HG03064 (cell line): ENCODE measurements around the gene ARL15.

Source experiments
- ATAC-seq: cut with Tn5 transposase; IDR thresholded peaks from one replicate; pipeline ENCODE4 v1.9.1; 2021; ENCODE audit warnings: low read depth; ENCODE audit not compliant: unreplicated experiment

Gene ARL15

DNA sequence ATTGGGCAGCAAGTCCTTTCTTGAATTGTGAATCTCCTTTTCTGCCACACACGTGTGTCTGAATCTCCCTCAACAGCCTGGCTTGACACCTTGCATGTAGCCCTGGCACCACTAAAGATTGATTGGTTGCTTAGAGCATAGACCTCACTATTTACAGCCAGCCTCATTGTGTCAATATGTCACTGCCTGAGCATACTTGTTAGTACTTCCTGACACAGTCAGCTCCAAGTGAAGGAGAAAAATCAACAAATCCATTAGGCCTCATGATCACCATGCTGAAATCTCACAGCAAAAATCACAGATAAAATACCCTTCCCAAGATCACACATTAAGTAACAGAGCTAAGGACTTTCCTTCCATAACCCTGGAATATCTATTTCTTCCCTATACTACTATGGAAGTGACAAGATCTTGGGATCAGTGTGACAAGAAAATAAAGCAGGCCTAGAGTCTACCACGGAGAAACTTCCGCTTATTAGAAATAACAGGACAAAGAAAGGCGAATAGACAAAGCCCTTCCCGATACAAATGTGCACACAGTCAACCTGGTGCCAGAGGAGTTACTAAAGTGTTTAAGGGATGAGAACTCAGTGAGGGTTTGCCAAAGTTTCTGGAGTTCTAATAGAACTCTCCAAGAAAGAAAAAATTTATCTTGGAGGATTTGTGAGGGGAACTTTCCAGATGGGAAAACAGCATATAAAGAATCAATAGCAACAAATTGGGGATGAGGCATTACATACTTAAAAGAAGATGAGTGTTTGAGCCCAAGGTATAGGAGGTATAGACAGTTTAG lies 5.6 kb upstream of the ARL15 start:
- ATAC-seq, result no peak

- no peak for ATAC-seq
These were observed 3.2 kb upstream of the ARL15 start for GRCh38 chr5:54313311-54314270.

- no peak for ATAC-seq
These were observed 2.1 kb upstream of the ARL15 start for GRCh38 chr5:54312499-54312898.

- no peak for ATAC-seq
These were observed 854 bp upstream of the ARL15 start for GRCh38 chr5:54311176-54311677.

DNA sequence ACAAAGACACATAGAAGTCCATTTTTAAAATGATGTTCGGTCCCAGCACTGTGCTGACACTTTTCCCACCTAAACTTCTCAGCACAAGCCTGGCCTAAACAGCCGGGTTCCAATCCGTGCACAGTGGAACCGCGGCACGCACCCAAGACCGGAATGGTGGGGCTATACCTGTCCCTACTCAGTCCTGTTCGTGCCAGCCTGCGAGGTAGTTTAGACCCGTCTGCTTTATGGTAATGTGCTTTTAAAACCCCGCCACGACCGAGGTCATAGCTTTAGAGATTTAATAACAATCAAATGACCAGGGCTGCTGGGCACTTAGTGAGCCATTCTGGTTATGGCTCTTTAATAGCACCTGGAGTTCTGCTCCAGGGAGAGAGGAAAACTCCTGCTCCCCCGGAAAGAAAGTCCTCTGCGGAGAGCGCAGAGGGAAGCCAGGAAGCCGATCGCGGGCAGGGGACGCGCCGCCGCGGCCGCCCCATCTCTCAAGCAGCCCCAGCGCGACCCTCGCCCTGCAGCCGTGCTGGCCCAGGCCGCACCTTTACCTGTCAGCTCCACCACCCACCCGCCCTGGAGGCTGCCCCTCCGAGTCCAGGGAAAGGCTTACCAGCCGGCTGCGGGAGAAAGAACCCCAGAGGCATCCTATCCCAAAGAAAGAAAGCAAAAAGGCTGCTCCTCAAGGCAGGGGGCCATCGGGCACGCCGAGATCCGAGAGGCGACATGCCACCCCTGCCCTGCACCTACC lies 511 bp downstream of the ARL15 start:
- peak; percentile 22 for ATAC-seq

- no peak for ATAC-seq
These were observed 1.1 kb downstream of the ARL15 start for GRCh38 chr5:54309276-54309675.

DNA sequence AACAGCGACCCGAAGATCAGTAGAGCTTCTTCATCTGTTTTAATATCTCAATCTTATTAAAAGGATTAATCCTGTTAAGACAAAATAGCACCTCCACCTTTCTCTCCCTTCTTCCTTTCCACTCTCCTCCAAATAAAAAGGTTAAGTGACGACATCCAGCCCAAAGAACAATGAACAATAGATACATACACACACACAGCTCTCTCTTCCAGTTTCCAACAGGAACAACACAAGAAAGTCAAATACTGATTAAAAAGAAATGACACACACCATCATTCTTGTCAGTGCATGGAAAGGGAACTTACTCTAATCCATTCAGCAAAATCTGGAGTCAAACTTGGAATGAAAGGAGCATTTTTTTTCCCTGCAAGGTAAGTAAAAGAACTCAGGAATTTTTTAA lies 2.8 kb downstream of the ARL15 start:
- no peak for ATAC-seq

DNA sequence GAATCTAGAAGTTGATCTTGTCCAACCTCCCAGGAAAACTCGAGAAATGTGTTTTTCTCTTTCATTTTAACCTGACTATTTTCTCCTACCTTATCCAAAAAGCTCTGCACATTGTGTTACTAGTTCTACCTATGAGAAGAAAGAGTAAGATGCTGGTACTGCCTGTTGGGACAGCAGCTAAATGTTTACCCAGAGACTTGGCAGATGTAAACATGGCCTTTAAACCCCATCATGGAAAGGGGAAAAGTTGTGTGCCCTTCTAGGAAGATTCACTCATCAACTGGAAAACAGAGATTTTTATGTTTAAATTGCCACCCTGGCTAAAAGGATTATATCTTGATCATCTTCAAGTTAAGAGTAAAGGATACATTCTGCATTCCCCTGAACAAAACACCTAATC lies 3.5 kb downstream of the ARL15 start:
- ATAC-seq, result no peak

DNA sequence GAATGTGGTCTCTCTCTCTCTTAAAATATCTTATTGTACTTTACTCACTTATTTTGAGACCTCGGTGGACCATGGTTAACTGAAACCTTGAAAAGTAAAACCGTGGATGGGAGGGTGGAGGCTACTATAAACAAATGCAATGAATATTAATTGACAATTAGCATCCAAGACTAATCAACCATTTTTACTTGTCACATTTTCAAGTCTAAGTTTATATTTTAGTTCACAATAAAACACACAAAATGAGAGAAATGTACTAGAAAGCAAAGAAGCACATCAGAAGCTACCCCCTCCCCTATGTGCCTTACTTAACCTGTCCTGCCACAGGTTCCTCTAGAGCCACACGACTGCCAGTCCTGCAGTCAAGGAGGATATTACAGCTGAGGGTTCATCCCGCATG lies 4.6 kb downstream of the ARL15 start:
- no peak for ATAC-seq

DNA sequence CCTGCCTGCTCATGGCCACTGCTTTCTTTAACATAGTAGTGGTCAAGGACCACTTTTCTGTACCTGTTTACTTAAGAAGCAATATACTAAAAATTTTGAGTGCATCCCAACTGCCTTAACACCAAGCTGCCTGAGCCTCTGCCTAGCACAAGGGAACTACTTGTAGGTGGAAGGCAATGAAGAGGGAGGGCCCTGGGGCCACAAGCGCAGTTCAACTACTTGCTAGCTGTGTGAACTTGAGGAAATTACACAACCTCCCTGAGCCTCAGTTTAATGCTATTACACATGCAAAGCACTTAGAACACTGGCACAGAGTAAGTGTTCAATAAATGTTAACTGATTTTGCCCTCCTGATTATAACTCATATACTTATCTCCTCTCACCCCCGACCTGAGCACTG lies 6.3 kb downstream of the ARL15 start:
- no peak for ATAC-seq

DNA sequence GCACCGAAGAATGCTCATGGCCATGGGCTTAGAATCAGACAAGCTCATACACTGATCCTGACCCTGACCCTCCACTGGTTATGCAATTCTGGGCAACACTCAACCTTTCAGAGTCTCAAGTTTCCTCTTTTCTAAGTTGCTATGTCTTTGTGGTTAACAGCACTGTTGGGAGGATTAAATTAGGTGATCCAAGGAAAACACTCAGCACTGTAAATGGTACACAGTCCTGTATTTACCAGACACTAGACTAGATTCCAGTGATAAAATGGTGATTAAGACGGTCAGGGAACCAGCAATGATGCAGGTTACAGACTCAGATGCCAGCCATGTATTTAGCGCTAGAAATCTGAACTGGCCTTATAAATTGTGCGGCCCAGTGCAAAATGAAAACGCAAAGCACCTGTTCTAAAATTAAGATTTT lies 8.1 kb downstream of the ARL15 start:
- ATAC-seq, result no peak

DNA sequence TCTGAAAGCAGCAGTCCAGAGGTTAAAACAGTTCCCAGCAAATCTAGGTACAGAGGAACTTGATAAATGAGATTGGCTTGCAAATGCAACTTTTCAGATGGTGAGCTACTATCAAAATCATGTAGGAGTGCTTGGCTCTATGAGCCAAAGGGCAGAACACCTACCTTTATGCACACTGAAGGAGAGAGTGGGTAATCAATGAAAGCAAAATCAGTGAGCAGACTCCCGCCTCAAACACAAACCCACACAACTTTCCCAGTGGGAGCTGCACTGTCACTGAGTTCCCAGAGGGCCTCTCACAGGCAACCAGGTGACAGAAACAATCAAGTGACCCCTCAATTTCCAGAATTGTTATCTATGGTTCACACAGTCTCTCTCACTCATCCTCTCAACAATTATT lies 8.5 kb downstream of the ARL15 start:
- ATAC-seq, result no peak

- no peak for ATAC-seq
These were observed 9.2 kb downstream of the ARL15 start for GRCh38 chr5:54301220-54301619.

DNA sequence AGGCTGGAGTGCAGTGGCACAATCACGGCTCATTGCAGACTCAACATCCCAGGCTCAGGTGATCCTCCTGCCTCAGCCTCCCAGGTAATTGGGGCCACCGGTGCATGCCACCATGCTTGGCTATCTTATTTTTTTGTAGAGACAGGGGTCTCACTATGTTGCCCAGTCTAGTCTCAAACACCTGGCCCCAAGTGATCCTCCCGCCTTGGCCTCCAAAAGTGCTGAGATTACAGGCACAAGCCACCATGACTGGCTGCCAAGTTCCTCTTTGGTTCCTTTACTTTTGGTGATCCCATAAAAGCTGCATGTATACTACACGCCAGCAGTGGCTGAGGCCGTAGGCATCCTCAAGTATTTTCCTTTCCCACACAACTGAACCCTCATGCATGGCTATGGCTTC lies 11.4 kb downstream of the ARL15 start:
- ATAC-seq, result no peak

DNA sequence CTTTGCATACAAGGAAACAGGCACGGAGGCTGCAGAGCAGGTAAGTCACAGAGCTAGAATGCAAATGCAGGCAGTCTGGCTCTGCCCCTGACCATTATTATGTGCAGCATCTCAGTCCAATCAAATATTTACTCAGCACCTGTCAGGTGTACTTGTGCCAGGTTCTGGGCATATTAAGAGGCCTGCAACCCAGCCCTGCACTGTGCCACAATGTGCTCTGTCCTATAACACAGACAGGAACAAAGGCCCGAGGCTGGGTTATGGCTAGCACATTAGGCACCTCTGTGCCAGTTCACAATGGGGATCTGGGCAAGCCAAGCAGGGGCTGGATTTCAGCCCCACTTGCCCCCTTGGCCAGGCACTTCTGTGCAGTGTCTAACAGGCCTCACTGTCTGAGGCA lies 14.0 kb downstream of the ARL15 start:
- no peak for ATAC-seq

DNA sequence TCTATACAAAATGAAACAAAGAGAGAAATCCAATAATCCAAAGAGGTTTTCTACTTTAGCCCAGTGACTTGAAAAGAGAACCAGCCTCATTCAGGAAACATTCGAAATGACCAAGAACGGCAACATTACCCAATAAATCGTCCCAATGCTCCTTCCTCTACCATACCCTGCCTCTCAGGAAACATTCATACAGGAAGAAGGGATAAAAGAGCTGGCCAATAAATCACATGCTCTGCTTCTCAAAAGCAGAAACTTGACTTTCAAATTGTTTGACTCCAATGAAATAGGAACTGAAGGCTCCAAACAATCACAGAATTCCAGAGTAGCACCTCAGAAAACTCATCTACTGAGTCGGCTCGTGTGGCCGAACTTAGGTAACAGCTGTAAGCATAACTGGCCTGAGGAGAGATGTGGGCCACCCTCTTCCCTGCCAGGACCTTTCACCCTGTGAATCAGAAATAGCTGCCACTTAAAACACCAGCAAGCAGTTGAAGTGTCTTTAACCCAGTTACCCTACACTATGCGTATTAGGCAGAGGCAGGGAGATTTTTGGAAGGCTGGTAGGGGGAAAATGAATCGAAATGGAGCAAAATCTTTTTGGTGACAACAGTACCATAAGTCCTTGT lies 14.6 kb downstream of the ARL15 start:
- no peak for ATAC-seq

DNA sequence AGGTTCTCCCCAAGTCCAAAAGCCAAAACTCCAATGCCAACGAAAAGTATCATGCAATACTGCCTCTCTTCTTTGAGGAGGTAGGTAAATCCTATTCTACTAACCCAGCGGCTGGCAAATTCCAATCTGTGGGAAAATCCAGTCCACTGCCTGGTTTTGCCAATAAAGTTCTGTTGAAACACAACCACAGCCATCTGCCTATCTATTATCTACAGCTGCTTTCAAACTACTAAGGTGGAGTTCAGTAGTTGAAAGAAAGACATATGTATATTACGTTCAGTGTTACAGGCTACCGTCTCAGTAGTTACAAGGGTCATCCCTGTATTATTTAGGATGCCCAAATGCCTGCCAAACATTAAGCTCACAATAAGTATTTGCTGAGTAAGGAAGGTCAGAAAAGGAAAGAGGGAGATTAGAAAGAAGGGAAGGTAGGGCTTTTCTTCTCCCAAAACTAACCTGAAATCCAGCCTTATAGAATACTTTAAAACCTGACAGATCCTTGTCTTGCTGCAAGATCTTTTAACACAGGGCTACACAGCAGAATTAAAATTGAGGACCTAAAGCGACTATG lies 16.2 kb downstream of the ARL15 start:
- ATAC-seq, result no peak

DNA sequence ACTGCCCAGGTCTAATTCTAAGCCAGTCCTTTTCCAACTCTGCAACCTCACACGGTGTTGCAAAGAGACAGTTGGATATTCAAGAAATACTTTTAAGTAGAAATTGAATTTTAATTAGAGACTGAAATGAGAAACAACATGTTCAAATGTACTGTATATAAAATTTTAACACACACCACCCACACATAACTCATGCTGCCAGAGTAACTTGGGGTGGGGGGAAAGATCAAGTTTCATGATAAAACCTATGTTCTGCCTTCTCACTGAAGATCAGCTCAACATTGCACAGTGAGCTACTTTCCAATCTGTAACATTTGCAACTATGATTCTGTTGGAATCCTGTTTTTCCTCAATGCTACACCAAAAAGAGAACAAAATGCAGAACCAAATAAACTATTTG lies 17.5 kb downstream of the ARL15 start:
- no peak for ATAC-seq

DNA sequence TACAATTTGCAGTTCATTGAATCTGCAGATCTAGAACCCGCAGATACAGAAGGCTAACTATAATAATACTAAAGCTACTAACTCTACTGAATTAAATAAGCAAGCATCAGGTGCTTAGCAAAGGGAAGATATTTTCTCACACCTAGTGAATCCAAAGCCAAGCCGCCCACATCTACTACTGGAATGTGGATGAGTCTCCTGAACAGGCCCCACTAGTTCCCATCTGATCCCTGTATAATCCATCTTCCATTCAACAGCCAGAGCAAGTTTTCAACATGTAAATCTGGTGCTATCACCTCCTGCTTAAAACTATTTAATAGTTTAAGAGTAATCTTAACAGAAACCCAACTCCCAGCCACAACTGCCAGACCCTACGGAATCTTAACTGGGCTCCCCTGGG lies 18.9 kb downstream of the ARL15 start:
- no peak for ATAC-seq

DNA sequence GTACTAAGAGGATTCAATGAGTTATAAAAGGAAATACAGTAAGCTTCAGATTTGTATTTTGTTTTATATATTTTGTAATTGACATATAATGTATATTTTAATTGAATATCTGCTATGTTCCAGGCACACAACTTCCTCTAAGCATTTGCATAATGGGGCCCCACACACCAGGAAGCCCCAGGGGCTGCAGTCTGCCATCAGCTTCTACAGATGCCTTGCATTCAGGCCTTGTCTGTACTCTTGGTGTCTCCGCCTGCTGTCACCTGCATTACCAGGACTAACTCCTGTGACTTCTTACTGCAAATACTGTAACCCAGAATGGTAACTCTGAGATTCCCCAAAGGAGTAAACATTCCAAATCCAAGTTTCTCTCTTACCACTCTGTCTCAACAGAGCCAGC lies 20.6 kb downstream of the ARL15 start:
- no peak for ATAC-seq
